Suprapubic skin (tissue), 4 donors: ENCODE results near the gene LRFN2. TPM values are rescaled to one million over a fixed set of nuclear protein-coding genes. Genes with fewer than 3 reads are reported as not detected.

Experiments used
- DNase-seq, 2 donors: peaks; one replicate each; pipeline ENCODE4 v3.0.0-alpha.2; 2019; ENCODE audit warnings: low spot score in 2 of 2
- H3K27ac ChIP-seq: fragments of 200-600 bp; sonication (generic); one replicate; pipeline ENCODE4 v1.5.1; 2019
- H3K27me3 ChIP-seq: fragments of 200-600 bp; sonication (generic); one replicate; pipeline ENCODE4 v1.5.1; 2019
- H3K36me3 ChIP-seq: fragments of 200-600 bp; sonication (generic); one replicate; pipeline ENCODE4 v1.5.1; 2019
- H3K4me1 ChIP-seq: fragments of 200-600 bp; sonication (generic); one replicate; pipeline ENCODE4 v1.5.1; 2019
- H3K4me3 ChIP-seq: fragments of 200-600 bp; sonication (generic); one replicate; pipeline ENCODE4 v1.5.1; 2019; ENCODE audit warnings: mild to moderate bottlenecking
- H3K9me3 ChIP-seq: fragments of 200-600 bp; sonication (generic); one replicate; pipeline ENCODE4 v1.5.1; 2019
- CTCF ChIP-seq, 2 donors: fragments of 200-600 bp in 1 of 2; fragments of 450-650 bp in 1 of 2; sonication (generic) in 1 of 2; IDR thresholded peaks; one replicate each; pipeline ENCODE4 v1.5.1; 2016 to 2019; ENCODE audit warnings: antibody characterized with exemption in 2 of 2, mild to moderate bottlenecking in 1 of 2, moderate library complexity in 1 of 2
- EP300 ChIP-seq: sonication (generic); formaldehyde crosslinking; IDR thresholded peaks from one replicate; pipeline ENCODE4 v1.6.1; 2017; ENCODE audit warnings: antibody characterized with exemption
- POLR2A ChIP-seq, 2 donors: fragments of 450-650 bp; IDR thresholded peaks; one replicate each; pipeline ENCODE4 v1.6.1; 2017; ENCODE audit warnings: antibody characterized with exemption in 2 of 2, mild to moderate bottlenecking in 2 of 2, moderate library complexity in 2 of 2
- POLR2AphosphoS5 ChIP-seq, 3 donors: sonication (generic); formaldehyde crosslinking; IDR thresholded peaks; one replicate each; pipeline ENCODE4 v1.6.1; 2017; ENCODE audit warnings: antibody characterized with exemption in 3 of 3
- WGBS: methylation state at CpG from one replicate; pipeline ENCODE4 v1.1.5; 2018; 5-methylcytosine and 5-hydroxymethylcytosine counted together
- total RNA-seq, 4 donors: library from RNA; depleted of rRNA; stranded (reverse); fragments of >200 nt; gene quantifications; one replicate each; pipeline ENCODE4 v1.1.0, GENCODE V29; 2016

The LRFN2 gene
- total RNA-seq, 4 donors from 2014 or later: not detected

DNA sequence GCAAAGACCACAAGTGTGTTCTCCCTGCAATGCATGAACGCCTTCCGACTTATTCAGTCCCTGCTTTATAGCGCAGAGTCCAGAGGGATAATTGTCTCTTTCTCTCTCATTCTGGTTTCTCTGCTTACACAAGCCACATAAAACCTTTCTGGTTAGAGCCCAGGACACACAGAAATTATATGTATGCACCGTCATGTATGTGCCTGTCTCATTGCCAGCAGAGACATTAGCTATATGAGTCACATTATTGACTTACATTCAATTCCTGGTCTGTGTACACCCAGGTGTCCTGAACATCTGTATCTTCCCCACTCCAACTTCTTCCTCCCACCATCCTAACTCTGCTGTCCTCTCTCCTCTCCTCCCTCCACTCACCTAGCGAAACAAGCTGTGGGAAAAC is 44.0 kb downstream of the LRFN2 start:
- no peaks in the 10 kb centered on the region for H3K36me3 ChIP-seq
- H3K27me3 ChIP-seq: peaks cover 19% of the 10 kb centered on the region
- TF ChIP-seq POLR2AphosphoS5 (IDR thresholded peaks at IDR 0.05): no peak
- TF ChIP-seq CTCF (IDR thresholded peaks at IDR 0.05): no peak
- TF ChIP-seq EP300: no peak
- TF ChIP-seq POLR2A (IDR thresholded peaks at IDR 0.05): no peak
- H3K4me1 ChIP-seq: peaks cover 11% of the 10 kb centered on the region
- no peaks in the 10 kb centered on the region for H3K9me3 ChIP-seq
- no peak for DNase-seq
- 45% methylated on average over 5 of the region's 5 CpGs for WGBS
- H3K27ac ChIP-seq: no peak overlapping the region
- no peak overlapping the region for H3K4me3 ChIP-seq

GRCh38 chr6:40542175-40542764 is 44.9 kb downstream of the LRFN2 start:
- no peaks in the 10 kb centered on the region for H3K9me3 ChIP-seq
- TF ChIP-seq EP300 (no peak), POLR2AphosphoS5 (IDR thresholded peaks at IDR 0.05) (no peak), CTCF (IDR thresholded peaks at IDR 0.05) (no peak), POLR2A (IDR thresholded peaks at IDR 0.05) (no peak)
- 44% methylated on average over 5 of the region's 5 CpGs for WGBS

GRCh38 chr6:40541556-40542174 is 45.5 kb downstream of the LRFN2 start:
- H3K27me3 ChIP-seq: peaks cover 22% of the 10 kb centered on the region
- H3K27ac ChIP-seq: no peak overlapping the region
- no peaks in the 10 kb centered on the region for H3K36me3 ChIP-seq
- WGBS: 66% methylated on average over 3 of the region's 9 CpGs
- peaks cover 11% of the 10 kb centered on the region for H3K4me1 ChIP-seq
- no peak overlapping the region for H3K4me3 ChIP-seq
- no peaks in the 10 kb centered on the region for H3K9me3 ChIP-seq
- no peak for TF ChIP-seq CTCF (IDR thresholded peaks at IDR 0.05)
- no peak for TF ChIP-seq POLR2AphosphoS5 (IDR thresholded peaks at IDR 0.05)
- TF ChIP-seq EP300: no peak
- TF ChIP-seq POLR2A (IDR thresholded peaks at IDR 0.05): no peak
- no peak for DNase-seq

More at GRCh38 chr6:40542175-40542764, 44.9 kb downstream of the LRFN2 start:
- DNase-seq: no peak
- Histone ChIP-seq H3K36me3 (no peaks in the 10 kb centered on the region), H3K27me3 (peaks cover 22% of the 10 kb centered on the region), H3K27ac (no peak overlapping the region), H3K4me3 (no peak overlapping the region), H3K4me1 (peaks cover 11% of the 10 kb centered on the region)

GRCh38 chr6:40540790-40541189 is 46.4 kb downstream of the LRFN2 start:
- 83% methylated on average over 1 of the region's 6 CpGs for WGBS
- no peak overlapping the region for H3K27ac ChIP-seq
- H3K4me3 ChIP-seq: no peak overlapping the region
- TF ChIP-seq POLR2A (IDR thresholded peaks at IDR 0.05) (no peak), POLR2AphosphoS5 (IDR thresholded peaks at IDR 0.05) (no peak), EP300 (no peak), CTCF (IDR thresholded peaks at IDR 0.05) (no peak)
- DNase-seq: no peak
- peaks cover 11% of the 10 kb centered on the region for H3K4me1 ChIP-seq
- H3K27me3 ChIP-seq: peaks cover 22% of the 10 kb centered on the region
- H3K36me3 ChIP-seq: no peaks in the 10 kb centered on the region
- no peaks in the 10 kb centered on the region for H3K9me3 ChIP-seq

DNA sequence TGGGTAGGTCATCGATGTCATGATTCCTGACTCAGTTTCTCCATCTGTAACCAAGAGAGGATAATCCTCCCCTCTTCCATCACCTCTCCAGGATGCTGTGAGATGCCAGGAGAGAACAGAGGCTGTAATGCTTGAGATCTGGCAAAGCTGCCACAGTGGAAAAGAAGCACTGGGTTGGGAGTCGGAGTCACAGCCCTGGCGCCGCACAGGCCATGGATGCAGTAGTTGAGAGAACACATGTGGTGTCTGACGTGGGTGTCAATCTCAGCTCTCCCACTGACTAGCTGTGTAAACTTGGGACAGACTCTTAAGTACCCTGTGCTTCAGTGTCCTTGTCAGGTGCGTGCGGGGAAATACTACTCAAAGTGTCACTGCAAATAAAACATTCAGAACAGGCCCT is 47.3 kb downstream of the LRFN2 start:
- 89% methylated on average over 7 of the region's 7 CpGs for WGBS
- no peak for TF ChIP-seq CTCF (IDR thresholded peaks at IDR 0.05)
- no peak for TF ChIP-seq POLR2AphosphoS5 (IDR thresholded peaks at IDR 0.05)
- no peak for TF ChIP-seq EP300
- peaks cover 11% of the 10 kb centered on the region for H3K4me1 ChIP-seq

More for the DNA sequence above, 47.3 kb downstream of the LRFN2 start:
- DNase-seq: no peak
- no peak overlapping the region for H3K4me3 ChIP-seq
- no peak overlapping the region for H3K27ac ChIP-seq
- H3K36me3 ChIP-seq: no peaks in the 10 kb centered on the region
- no peaks in the 10 kb centered on the region for H3K9me3 ChIP-seq
- H3K27me3 ChIP-seq: peaks cover 22% of the 10 kb centered on the region
